Erythroblast (primary cell): ENCODE data around the gene CSNK1D.

Experiments used
- GATA1 ChIP-seq: IDR thresholded peaks from 2 replicates; pipeline ENCODE4 v1.6.1; 2011; ENCODE audit warnings: low read depth, mild to moderate bottlenecking, control low read depth, low read length, moderate library complexity
- POLR2A ChIP-seq: IDR thresholded peaks from 2 replicates; pipeline ENCODE4 v1.6.1; 2011; ENCODE audit warnings: mild to moderate bottlenecking, low read length

GRCh38 chr17:82205720-82206508 is 67.6 kb downstream of the CSNK1D start:
- TF ChIP-seq POLR2A: peak; percentile 86
- no peak for TF ChIP-seq GATA1
